ENCODE data around the gene ERG.
A peak's percentile ranks its signal among the peaks of the same experiment; 100 is the strongest.

Gene ERG

GRCh38 chr21:38459490-38459889, 38.8 kb downstream of the ERG start:
- no peak overlapping the region for H3K4me3 ChIP-seq
- peak overlapping the region; percentile 44 to 50 for H3K27ac ChIP-seq
- DNase-seq (ENCODE audit: low spot score), result no peak
- no peak for TF ChIP-seq CTCF (IDR thresholded peaks at IDR 0.05)

GRCh38 chr21:38455403-38455802, 42.9 kb downstream of the ERG start:
- Histone ChIP-seq H3K27ac (no peak overlapping the region), H3K4me3 (no peak overlapping the region)
- no peak for DNase-seq (ENCODE audit: low spot score)
- no peak for TF ChIP-seq CTCF (IDR thresholded peaks at IDR 0.05)

GRCh38 chr21:38454702-38455101, 43.6 kb downstream of the ERG start:
- Histone ChIP-seq H3K4me3 (no peak overlapping the region), H3K27ac (no peak overlapping the region)
- no peak for DNase-seq (ENCODE audit: low spot score)
- TF ChIP-seq CTCF (IDR thresholded peaks at IDR 0.05), result no peak

- TF ChIP-seq CTCF (IDR thresholded peaks at IDR 0.05), result no peak
- no peak for DNase-seq (ENCODE audit: low spot score)
- Histone ChIP-seq H3K4me3 (no peak overlapping the region), H3K27ac (no peak overlapping the region)
These were observed 44.1 kb downstream of the ERG start for GRCh38 chr21:38454161-38454560.

GRCh38 chr21:38448671-38449385, 49.4 kb downstream of the ERG start:
- Histone ChIP-seq H3K4me3 (no peak overlapping the region), H3K27ac (peak overlapping the region; percentile 33 to 54)
- no peak for TF ChIP-seq CTCF (IDR thresholded peaks at IDR 0.05)
- no peak for DNase-seq (ENCODE audit: low spot score)

GRCh38 chr21:38447611-38448010, 50.7 kb downstream of the ERG start:
- H3K4me3 ChIP-seq, result no peak overlapping the region
- no peak for DNase-seq (ENCODE audit: low spot score)
- no peak for TF ChIP-seq CTCF (IDR thresholded peaks at IDR 0.05)
- peak overlapping the region in 1 of 2 donors; percentile 57 for H3K27ac ChIP-seq

GRCh38 chr21:38444691-38445090, 53.6 kb downstream of the ERG start:
- no peak for TF ChIP-seq CTCF (IDR thresholded peaks at IDR 0.05)
- Histone ChIP-seq H3K27ac (no peak overlapping the region), H3K4me3 (no peak overlapping the region)
- DNase-seq (ENCODE audit: low spot score), result no peak
